Ureter (tissue), 1 donor: ENCODE measurements around the gene MCF2L2. TPM values are rescaled to one million over a fixed set of nuclear protein-coding genes. Genes with fewer than 3 reads are reported as not detected.
A peak's percentile ranks its signal among the peaks of the same experiment; 100 is the strongest.
"Not testable (repeated sequence)": the region's sequence is repeated elsewhere in the genome, so short reads cannot be mapped to it uniquely, and the experiment has no call there.

ENCODE experiments used
- DNase-seq: peaks from one replicate; pipeline ENCODE4 v3.0.0-alpha.2; 2020; ENCODE audit warnings: low spot score
- total RNA-seq: library from RNA; stranded (reverse); gene quantifications from one replicate; pipeline ENCODE4 v1.2.4, GENCODE V29; 2023
- donor health status: DM: yes; HTN: yes; CAD: no.

MCF2L2 gene
- total RNA-seq, 1 donor from 2014 or later: 3.0 TPM

GRCh38 chr3:183208260-183208659, 220.2 kb downstream of the MCF2L2 start:
- no peak for DNase-seq

DNA sequence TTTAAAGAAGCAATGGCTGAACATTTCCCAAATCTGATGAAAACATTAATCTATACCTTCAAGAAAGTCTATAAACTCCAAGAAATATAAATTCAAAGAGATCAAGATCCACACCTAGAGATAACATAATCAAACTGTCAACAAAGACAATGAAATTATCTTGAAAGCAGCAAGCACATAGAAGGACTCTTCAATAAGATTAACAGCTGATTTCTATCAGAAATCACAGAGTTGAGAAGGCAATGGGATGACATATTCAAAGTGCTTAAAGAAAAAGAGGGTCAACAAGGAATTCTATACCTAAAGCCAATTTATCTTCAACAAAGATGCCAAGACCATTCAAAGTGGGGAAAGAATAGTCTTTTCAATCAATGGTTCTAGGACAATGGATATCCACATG, 224.7 kb downstream of the MCF2L2 start:
- no peak for DNase-seq

DNA sequence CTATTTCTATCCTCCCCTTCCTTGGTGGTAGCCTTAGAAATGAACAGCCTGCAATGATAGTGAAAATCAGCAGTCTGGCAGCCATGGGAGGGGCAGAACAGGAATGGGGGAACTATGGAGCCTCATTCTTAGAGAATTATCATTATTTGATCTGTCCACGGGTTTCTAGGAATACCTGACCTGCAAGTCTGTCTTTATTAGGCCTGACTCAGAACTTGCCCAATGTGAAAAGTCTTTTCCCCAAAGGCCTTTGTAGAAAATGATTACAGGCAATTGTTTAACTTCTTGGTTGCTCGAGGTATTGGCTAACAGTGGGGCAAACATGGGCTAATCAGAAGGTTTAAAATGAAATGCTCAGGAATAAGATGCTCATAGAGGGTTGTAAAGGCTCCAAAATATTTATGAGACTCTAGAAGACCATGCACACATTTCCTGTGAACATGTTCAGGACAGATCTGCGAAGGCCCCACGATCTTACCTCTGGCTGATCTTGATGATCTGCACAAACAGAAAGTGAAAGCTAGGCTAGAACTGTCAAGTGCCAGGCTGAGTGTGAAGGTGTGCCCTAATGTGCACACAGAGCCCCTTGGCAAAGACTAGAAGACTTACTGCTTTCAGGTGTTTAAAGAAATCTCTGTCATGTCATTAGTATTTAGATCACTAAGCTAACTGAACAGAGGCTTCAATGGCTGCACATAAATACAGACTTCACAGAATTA, 226.3 kb downstream of the MCF2L2 start:
- DNase-seq: no peak

DNA sequence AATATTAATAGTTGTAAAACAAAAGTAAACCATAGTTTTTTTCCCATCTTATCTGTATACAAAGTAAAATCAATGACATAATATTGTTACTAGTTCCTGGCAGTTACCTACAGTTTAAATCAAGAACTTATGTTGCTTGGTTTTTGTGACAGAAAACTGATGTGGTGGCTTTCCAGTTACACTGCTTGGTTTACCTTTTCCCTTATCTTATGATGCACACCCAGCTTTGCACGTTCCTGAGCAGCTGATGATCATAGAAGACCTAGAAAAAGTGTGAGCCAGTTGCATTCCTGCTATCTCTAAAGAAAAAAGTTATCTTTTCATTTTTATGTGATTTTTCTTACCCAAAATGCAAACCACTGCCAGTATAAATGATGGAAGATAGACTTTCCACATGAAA, 229.5 kb downstream of the MCF2L2 start:
- no peak for DNase-seq

- DNase-seq: no peak
Measured at GRCh38 chr3:183197734-183198133, 230.7 kb downstream of the MCF2L2 start.

DNA sequence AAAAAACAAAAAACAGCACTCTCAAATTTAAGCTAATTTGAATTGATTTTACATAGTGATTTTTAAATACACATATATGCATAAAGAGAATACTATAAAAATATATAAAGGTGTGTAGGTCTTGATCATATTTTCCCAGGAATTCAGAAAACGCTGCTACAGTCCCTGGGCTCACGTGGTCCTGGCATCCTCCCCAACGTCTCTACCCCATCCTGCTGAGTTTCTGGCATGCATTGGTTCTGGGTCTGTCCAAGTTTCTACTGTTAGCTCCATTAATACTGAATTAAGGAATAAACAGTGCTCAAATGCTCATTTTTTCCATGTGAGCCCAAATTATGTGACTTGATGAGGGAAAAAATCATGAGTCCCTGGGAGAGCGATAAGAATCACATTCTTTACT, 233.2 kb downstream of the MCF2L2 start:
- no peak for DNase-seq

GRCh38 chr3:183193762-183194689, 234.4 kb downstream of the MCF2L2 start:
- DNase-seq: no peak

DNA sequence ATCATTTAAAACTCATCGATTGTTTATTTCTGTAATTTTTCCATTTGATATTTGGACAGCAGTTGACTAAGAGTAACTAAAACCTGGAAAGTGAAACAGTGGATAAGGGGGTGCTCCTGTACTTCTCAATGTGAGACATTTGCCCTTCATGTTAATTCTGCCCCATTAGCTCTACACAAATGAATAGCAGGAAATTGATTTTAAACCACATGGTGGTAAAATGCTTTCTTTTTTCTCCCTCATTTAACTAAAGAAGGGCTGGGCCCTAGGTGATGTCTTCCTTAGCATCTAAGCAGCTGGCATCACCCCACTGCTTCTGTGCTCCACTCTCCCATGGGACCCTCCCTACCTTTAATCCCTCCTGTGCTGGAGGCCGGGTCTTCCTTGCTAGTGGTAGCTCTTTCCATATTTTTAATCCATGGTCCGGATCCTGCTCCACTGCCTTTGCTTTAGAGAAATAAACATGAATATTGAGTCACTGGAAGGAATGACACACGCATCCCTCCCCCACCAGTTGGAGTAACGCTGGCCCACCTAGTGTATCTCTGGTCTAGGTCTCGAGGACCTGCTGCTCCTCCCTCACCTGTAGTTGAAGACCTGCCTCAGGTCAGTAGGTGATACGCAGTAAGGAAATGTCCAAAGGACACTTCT, 235.6 kb downstream of the MCF2L2 start:
- no peak for DNase-seq

DNA sequence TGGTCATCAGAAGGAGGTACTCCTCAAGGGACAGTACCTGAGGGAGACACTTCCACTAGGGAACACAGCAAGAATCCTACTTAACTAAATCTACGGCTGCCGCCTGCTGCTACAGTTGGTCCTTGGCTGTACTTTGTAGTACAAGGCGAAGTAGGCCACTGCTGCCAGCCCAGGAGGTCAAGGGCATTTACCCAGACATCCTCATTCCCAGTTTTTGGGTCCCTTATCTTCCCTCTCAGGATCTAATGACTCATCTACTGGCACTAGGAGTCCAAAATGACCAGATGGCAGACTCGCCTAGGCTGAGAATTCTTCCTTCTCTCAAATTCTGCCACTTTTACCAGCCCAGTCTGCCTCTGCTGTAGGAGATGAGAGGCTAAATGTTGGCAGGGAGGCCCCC, 238.8 kb downstream of the MCF2L2 start:
- no peak for DNase-seq

GRCh38 chr3:183188895-183189462, 239.4 kb downstream of the MCF2L2 start:
- no peak for DNase-seq

- DNase-seq: no peak
Measured at GRCh38 chr3:183185696-183186095, 242.7 kb downstream of the MCF2L2 start.

- DNase-seq: no peak
Measured at GRCh38 chr3:183182732-183183610, 245.4 kb downstream of the MCF2L2 start.

GRCh38 chr3:183182073-183182472, 246.3 kb downstream of the MCF2L2 start:
- no peak for DNase-seq

DNA sequence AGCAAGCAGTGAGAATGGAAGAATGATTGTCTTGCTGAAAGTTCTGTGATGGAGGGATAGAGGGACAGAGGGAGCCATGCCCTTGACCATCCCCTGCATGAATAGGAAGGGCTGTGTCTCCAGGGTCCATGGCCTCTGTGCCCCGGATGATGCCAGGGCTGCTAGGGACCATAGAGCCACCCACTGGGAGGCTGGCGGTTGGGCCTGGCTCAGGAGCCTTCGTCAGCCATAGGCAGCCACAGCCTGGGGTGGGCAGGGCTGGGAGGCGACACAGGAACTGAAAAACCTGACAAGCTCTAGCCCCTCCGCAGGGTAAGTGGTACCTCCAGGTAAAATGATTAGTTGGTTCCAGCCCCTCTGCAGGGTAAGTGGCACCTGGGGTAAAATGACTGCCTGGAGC, 246.8 kb downstream of the MCF2L2 start:
- DNase-seq: no peak

GRCh38 chr3:183180784-183181295, 247.6 kb downstream of the MCF2L2 start:
- DNase-seq: no peak

- DNase-seq: no peak
Measured at GRCh38 chr3:183180110-183180783, 248.2 kb downstream of the MCF2L2 start.

GRCh38 chr3:183179550-183179908, 248.9 kb downstream of the MCF2L2 start:
- not testable (repeated sequence) for DNase-seq

DNA sequence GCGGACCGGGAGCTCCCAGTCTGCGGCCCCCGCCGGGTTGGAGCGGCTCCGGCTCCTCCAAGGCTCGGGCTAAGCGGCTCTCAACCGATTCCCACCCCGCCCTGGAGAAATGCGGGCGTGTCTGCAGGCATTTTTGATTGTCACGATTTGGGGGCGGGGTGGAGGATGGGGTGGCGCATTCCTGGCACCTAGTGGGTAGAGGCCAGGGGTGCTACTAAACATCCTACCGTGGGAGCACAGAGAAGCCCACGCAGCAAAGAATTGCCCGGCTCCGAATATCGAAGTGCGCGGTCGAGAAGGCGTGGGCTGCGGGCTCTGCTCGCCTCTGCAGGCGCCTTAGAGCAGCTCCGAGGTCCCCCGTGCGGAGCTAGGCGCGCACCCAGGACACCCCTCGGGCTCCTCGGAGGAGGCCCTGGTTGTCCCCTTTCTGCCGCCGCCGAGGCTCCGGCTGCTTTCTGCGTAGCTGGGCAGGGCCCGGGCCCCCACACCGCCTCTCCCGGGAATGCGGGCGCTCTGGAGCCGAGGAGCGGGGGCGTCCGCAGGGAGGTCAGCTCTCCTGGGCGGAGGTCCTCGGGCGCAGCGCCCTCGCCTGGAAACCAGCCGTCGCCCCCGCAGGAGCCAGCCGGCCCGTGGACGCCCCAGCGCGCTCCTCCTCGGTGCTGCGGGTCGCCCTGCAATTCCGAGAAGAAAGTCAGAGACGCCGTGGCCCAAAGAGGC, 249.4 kb downstream of the MCF2L2 start:
- DNase-seq: peak; percentile 55

GRCh38 chr3:183178512-183178832, 249.9 kb downstream of the MCF2L2 start:
- DNase-seq: no peak
